Panc1 (cell line): Measurements from ENCODE around the gene RASSF6.

Experiments
- CTCF ChIP-seq: fragments of 450-650 bp; IDR thresholded peaks from 2 replicates; pipeline ENCODE4 v1.5.1; 2017; ENCODE audit warnings: mild to moderate bottlenecking
- POLR2AphosphoS5 ChIP-seq: IDR thresholded peaks from 2 replicates; pipeline ENCODE4 v1.6.1; 2012; ENCODE audit warnings: mild to moderate bottlenecking, low read depth, low read length, moderate library complexity
- REST ChIP-seq, 2 experiments: IDR thresholded peaks; 2 replicates each; pipeline ENCODE4 v1.6.1; 2011 to 2012; ENCODE audit warnings: low read depth in 2 of 2, control low read depth in 1 of 2, low read length in 1 of 2, mild to moderate bottlenecking in 1 of 2, moderate library complexity in 1 of 2; ENCODE audit not compliant: insufficient read depth in 1 of 2
- TCF7L2 ChIP-seq: IDR thresholded peaks from 2 replicates; pipeline ENCODE4 v1.6.1; 2011; ENCODE audit warnings: mild to moderate bottlenecking, low read depth, low read length, inconsistent platforms

- TF ChIP-seq TCF7L2 (no peak), CTCF (no peak), REST (IDR thresholded peaks at IDR 0.05; ENCODE audit: insufficient read depth in 1 of 2, low read depth in 2 of 2, low read length in 1 of 2) (no peak), POLR2AphosphoS5 (no peak)
Observed at GRCh38 chr4:73620115-73620792, at the start of gene RASSF6.
